EL (cell line): ENCODE results near the gene RPTN.

Experiments used
- DNase-seq: peaks from one replicate; pipeline ENCODE4 v3.0.0-alpha.2; 2016

Gene RPTN

GRCh38 chr1:152110365-152110859, 48.6 kb downstream of the RPTN start:
- DNase-seq, result peak; percentile 72

GRCh38 chr1:152109998-152110294, 49.1 kb downstream of the RPTN start:
- DNase-seq, result no peak

DNA sequence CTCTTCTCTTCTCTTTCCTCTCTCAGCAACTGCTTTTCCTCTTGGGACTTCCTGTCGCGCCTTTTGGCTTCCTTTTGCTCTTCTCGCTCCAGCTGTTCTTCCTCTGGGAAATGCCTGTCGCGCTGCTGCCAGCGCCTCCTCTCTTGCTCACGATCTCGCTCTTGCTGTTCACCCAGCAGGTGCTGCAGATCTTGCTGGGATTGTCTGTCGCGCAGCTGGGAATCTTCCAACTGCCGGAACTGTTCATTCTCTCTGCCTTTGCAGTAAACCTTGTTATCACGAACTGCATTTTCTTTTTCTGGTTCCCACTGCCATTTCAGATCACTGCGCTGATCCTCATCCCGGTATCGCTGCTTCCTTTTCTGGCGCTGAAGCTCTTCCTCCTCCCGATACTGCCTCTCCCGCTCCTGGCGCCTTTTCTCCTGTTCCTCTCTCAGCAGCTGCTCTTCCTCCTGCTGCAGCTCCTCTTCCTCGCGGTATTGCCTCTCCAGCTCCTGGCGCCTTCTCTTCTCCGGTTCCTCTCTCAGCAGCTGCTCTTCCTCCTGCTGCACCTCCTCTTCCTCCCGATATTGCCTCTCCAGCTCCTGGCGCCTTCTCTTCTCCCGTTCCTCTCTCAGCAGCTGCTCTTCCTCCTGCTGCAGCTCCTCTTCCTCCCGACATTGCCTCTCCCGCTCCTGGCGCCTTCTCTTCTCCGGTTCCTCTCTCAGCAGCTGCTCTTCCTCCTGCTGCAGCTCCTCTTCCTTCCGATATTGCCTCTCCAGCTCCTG, 49.6 kb downstream of the RPTN start:
- DNase-seq, result peak; percentile 34

DNA sequence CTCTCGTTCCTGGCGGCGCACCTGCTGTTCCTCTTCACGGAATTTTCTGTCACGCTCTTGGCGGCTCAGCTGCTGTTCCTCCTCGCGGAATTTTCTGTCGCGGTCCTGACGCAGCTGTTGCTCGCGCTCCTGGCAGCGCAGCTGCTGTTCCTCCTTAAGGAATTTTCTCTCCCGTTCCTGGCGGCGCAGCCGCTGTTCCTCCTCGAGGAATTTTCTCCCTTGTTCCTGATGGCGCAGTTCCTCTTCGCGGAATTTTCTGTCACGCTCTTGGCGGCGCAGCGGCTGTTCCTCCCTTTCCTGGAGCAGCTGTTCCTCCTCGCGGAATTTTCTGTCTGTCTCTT, 50.2 kb downstream of the RPTN start:
- no peak for DNase-seq

- DNase-seq, result peak; percentile 68
These were observed 50.8 kb downstream of the RPTN start for GRCh38 chr1:152107984-152108881.

GRCh38 chr1:152107031-152107983, 51.7 kb downstream of the RPTN start:
- peak; percentile 2 for DNase-seq

- no peak for DNase-seq
These were observed 54.2 kb downstream of the RPTN start for GRCh38 chr1:152104854-152105253.
